ENCODE results near the gene POPDC2. TPM values are rescaled to one million over a fixed set of nuclear protein-coding genes. Genes with fewer than 3 reads are reported as not detected.

POPDC2 gene
- total RNA-seq, 1 experiment from 2014 or later = 0.37 TPM

DNA sequence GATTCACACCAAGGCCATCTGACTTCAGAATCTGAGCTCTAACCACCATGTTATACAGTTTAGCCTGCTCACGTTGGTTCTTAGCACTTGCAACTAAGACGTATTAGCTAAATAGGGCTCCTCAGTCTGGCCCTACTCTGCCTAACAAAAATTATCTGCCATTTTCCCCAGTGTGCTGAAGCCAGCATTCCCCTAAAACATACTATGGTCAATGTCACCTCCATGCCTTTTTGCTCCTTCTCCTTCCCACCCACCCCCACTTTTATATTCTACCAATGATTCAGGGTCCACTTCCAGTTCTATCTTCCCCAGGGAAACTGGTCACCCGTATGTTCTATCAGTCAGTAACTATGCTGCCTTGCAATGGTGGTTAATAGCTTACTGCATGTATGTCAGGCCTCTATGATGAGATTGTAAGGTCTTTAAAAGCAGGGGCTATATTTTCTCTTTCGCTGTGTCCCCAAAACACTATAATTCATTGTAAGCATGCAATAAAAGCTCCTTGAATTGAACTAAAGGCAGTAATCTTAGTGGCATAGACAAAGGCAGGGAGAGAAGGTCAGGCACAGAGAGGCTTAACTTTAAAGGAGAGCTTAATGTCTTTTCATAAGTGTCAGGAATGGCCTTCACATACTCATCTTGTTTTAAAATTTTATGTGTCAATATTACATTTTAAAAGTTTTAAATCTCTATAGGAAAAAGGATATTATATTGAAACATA is 23.3 kb downstream of the POPDC2 start:
- no CpG with 5 or more reads among the region's 4 CpGs for WGBS (ENCODE audit: extremely low coverage, insufficient read length, low lambda C conversion rate)
- H2AFZ ChIP-seq (ENCODE audit: low read length) = no peak overlapping the region
- Mint-ChIP-seq H3K27ac (no peak overlapping the region), H3K27me3 (ENCODE audit: low read depth) (no peaks in the 10 kb centered on the region; the same call in 1 of the 2 replicates), H3K9me3 (no peaks in the 10 kb centered on the region), H3K36me3 (ENCODE audit: insufficient read depth in 1 of 3, low read depth in 3 of 3) (no peaks in the 10 kb centered on the region; a peak in 1 of 7 replicates), H3K4me1 (peaks cover 0 to 4% of the 10 kb centered on the region in 2 experiments; a peak in 1 of 4 replicates), H3K4me3 (no peak overlapping the region)
- TF ChIP-seq, protein P1, sequence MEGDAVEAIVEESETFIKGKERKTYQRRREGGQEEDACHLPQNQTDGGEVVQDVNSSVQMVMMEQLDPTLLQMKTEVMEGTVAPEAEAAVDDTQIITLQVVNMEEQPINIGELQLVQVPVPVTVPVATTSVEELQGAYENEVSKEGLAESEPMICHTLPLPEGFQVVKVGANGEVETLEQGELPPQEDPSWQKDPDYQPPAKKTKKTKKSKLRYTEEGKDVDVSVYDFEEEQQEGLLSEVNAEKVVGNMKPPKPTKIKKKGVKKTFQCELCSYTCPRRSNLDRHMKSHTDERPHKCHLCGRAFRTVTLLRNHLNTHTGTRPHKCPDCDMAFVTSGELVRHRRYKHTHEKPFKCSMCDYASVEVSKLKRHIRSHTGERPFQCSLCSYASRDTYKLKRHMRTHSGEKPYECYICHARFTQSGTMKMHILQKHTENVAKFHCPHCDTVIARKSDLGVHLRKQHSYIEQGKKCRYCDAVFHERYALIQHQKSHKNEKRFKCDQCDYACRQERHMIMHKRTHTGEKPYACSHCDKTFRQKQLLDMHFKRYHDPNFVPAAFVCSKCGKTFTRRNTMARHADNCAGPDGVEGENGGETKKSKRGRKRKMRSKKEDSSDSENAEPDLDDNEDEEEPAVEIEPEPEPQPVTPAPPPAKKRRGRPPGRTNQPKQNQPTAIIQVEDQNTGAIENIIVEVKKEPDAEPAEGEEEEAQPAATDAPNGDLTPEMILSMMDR (conservative IDR thresholded peaks at IDR 0.05) = no peak
- no peak overlapping the region for H4K91ac ChIP-seq (ENCODE audit: insufficient read length, low read depth, low read length)
- no peak overlapping the region for H3K4ac ChIP-seq (ENCODE audit: low read depth, low read length)
- no peaks in the 10 kb centered on the region for H3K79me2 ChIP-seq (ENCODE audit: insufficient read depth, low read length)
- no peak overlapping the region for H3K9ac ChIP-seq (ENCODE audit: extremely low read depth, insufficient read length, low read length)
- no peak overlapping the region for H4K8ac ChIP-seq (replicated peaks; ENCODE audit: insufficient read length, low read depth, low read length)
- no peak overlapping the region for H2AK5ac ChIP-seq (ENCODE audit: insufficient read length, low read length)
- no peak overlapping the region for H2BK12ac ChIP-seq (ENCODE audit: insufficient read length, low read depth, low read length)
- no peak overlapping the region for H4K5ac ChIP-seq (ENCODE audit: insufficient read length, low read depth, low read length)
- H3K4me1 ChIP-seq (ENCODE audit: insufficient read depth, low read length) = no peaks in the 10 kb centered on the region
- no peak overlapping the region for H3K14ac ChIP-seq (ENCODE audit: insufficient read depth, low read length)
- H4K20me1 ChIP-seq (ENCODE audit: control insufficient read depth, insufficient read depth, insufficient read length) = no peaks in the 10 kb centered on the region
- DNase-seq = no peak
- no peak overlapping the region for H2BK120ac ChIP-seq (ENCODE audit: low read depth, low read length, poor library complexity, severe bottlenecking)
- no peak overlapping the region for H2BK15ac ChIP-seq (ENCODE audit: low read depth, low read length)
- no peaks in the 10 kb centered on the region for H3K9me3 ChIP-seq (ENCODE audit: control insufficient read depth, low read depth, low read length)
- H3K18ac ChIP-seq (ENCODE audit: insufficient read length, low read depth, low read length) = no peak overlapping the region
- H3K4me2 ChIP-seq (ENCODE audit: insufficient read depth, insufficient read length, low read length) = no peak overlapping the region
- no peak overlapping the region for H3K27ac ChIP-seq (ENCODE audit: insufficient read length, low read depth, low read length)
- H2BK20ac ChIP-seq (ENCODE audit: low read depth, low read length, poor library complexity, severe bottlenecking) = no peak overlapping the region
- H3K23ac ChIP-seq (ENCODE audit: insufficient read length, low read depth, low read length) = no peak overlapping the region
- no peaks in the 10 kb centered on the region for H3K23me2 ChIP-seq (ENCODE audit: insufficient read length, low read depth, low read length, poor library complexity, severe bottlenecking)
- no peak overlapping the region for H3T11ph ChIP-seq (ENCODE audit: low read length)
- H3K79me1 ChIP-seq (ENCODE audit: insufficient read depth, low read depth, low read length, poor library complexity, severe bottlenecking) = no peaks in the 10 kb centered on the region
- H3K27me3 ChIP-seq (ENCODE audit: insufficient read depth, low read length) = no peaks in the 10 kb centered on the region
- H2BK5ac ChIP-seq (ENCODE audit: insufficient read length, low read length) = no peak overlapping the region
- no peak overlapping the region for H3K56ac ChIP-seq (ENCODE audit: insufficient read length, low read depth, low read length)
